ENCODE data around the gene FOXJ3. TPM values are rescaled to one million over a fixed set of nuclear protein-coding genes. Genes with fewer than 3 reads are reported as not detected.

The FOXJ3 gene
- polyA plus RNA-seq, 1 donor from 2014 or later = 22.1 TPM

DNA sequence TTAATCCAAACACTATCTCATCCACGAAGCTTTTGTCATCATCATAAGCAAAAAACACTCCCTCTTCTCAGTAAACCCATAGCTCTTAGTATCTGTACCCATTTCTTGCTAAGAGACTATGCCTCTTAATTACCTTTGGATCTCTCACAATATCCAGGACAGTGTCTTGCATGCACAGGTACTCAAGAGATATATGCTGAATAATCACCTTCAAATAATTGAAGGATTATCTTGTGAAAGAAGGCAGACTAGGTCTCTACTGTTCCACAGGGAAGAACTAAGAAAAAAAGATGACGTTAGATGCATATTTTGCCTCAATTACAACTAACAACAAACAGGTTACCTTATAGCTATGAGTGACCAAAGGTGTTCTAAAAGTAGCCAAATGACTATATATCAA is 11.5 kb downstream of the FOXJ3 start:
- Mint-ChIP-seq H3K4me1 (peaks cover 47 to 64% (median 63%) of the 10 kb centered on the region in 3 donors), H3K4me3 (no peak overlapping the region), H3K9me3 (no peaks in the 10 kb centered on the region), H3K27me3 (no peaks in the 10 kb centered on the region), H3K36me3 (peaks cover 5% of the 10 kb centered on the region), H3K27ac (no peak overlapping the region)

DNA sequence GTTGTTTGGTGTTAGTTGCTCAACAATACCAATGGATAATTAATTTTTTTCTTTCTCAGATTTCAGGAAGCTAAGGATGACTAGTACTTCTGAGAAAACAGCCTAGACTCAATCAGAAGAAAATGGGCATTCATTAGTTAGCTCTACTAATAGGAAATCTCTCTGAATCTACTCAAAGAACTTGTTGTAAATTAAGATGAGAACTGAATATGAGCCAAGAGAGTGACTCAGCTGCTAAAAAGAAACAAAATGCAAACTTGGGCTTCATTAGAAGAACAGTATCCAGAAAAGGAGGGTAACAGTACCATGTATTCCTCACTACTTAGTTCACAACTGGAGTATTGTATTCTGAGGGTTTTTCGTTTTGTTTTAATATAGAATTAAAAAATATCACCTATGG is 12.5 kb downstream of the FOXJ3 start:
- Mint-ChIP-seq H3K4me3 (no peak overlapping the region), H3K4me1 (peaks cover 49 to 67% (median 65%) of the 10 kb centered on the region in 3 donors), H3K27me3 (no peaks in the 10 kb centered on the region), H3K36me3 (peaks cover 5% of the 10 kb centered on the region), H3K27ac (peak overlapping the region in 1 of 3 donors; percentile 31), H3K9me3 (no peaks in the 10 kb centered on the region)

DNA sequence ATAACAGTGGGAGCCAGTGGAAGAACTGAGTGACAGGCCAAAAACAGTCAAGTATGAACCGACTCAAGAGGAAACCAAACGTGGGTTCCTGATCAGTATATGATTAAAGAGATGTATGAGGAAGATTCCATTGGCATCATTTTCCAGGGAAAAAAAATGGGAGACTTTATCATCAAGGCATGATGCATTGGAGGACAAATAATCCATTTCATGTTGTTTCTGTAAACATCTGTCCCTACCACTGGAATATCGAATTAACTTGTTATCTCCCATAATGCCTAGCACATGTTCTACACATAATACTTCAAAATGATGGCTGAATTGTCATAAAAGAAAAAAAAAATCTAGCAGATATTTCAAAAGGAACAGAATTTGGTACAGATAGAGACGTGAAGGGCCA is 13.3 kb downstream of the FOXJ3 start:
- Mint-ChIP-seq H3K4me1 (peaks cover 45 to 67% (median 64%) of the 10 kb centered on the region in 3 donors), H3K9me3 (no peaks in the 10 kb centered on the region), H3K27me3 (no peaks in the 10 kb centered on the region), H3K4me3 (peak overlapping the region in 1 of 4 donors; percentile 1), H3K36me3 (peaks cover 3% of the 10 kb centered on the region), H3K27ac (peak overlapping the region in 1 of 3 donors; percentile 74)

DNA sequence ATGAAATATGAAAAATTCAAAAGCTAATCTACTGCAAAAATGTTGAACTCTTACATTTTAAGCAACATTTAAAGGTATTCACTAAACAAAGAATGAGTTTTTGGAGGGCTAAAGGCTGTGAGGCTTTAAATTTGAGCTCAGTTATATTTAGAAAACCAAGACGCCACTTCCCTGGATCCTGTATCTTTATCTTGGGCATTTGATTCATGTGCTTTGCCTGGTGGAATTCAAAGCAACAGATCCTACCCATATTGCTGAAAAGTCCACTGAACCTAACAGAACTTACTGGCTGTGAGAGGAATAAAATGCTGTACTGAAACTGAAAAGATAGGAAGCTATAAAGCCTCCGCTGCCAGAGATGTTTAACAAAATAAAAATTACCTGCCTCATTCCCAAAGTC is 14.3 kb downstream of the FOXJ3 start:
- no peaks in the 10 kb centered on the region for H3K9me3 Mint-ChIP-seq
- peak overlapping the region in 1 of 3 donors; percentile 67 for H3K27ac Mint-ChIP-seq
- peaks cover 42 to 67% (median 65%) of the 10 kb centered on the region in 3 donors for H3K4me1 Mint-ChIP-seq
- H3K27me3 Mint-ChIP-seq = no peaks in the 10 kb centered on the region
- H3K36me3 Mint-ChIP-seq = peaks cover 3% of the 10 kb centered on the region
- H3K4me3 Mint-ChIP-seq = no peak overlapping the region

DNA sequence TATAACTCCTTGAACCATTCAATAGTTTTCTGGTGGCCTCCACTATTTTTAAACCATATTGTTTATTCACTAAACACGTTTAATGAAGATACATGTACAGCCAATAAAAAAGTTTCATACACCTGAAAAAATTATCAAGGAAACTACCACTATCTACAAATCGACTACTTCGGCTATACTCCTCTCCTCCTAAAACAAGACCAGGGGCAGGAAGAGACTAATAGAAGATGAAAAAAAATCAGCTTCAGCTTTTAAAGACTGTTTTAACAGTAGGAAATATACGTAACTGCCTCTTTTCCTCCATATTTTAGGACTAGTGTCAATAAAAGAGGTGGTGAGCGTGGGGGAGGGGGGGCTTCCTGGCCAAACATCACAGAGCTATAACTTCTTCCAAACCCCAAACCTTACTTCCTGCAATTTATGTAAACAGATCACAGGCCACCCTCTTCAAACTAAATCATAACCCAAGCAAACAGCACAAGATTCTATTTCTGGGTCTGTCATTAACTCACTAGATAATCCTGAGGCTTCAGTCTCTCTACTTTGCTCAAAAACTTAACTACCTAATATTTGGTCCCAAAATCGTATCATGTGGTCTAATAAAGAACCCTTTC is 15.1 kb downstream of the FOXJ3 start:
- Mint-ChIP-seq H3K4me3 (peak overlapping the region in 3 of 4 donors; percentile 23 to 65 (median 44)), H3K4me1 (peaks cover 44 to 72% (median 69%) of the 10 kb centered on the region in 3 donors), H3K9me3 (no peaks in the 10 kb centered on the region), H3K27me3 (no peaks in the 10 kb centered on the region), H3K36me3 (peaks cover 3% of the 10 kb centered on the region), H3K27ac (peak overlapping the region in 2 of 3 donors; percentile 76 to 81)

DNA sequence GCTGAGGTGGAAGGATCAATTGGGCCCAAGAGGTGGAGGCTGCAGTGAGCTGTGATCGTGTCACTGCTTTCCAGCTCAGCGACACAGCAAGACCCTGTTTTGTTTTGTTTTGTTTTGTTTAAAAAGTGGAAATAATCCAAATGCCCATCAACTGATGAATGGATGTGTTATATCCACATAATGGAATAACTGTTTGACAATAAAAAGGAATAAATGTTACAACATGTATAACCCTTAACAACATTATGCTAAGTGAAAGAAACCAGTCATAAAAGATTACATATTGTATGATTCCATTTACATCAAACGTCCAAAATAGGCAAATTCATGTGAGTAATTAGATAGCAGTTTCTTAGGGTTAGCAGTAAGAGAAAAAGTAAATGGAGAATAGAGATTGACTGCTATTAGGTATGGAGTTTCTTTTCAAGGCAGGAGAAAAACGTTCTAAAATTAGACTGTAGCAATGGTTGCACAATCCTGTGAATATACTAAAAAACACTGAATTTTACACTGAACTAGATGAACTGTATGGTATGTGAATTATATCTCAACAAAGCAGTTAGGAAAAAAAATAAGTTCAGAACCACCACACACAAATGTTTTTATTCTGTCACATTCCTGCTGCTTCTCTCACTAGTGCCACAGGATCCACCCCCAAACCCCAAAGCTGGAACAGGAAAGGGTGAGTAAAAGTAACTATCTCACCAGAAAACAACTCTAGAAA is 15.7 kb downstream of the FOXJ3 start:
- no peaks in the 10 kb centered on the region for H3K9me3 Mint-ChIP-seq
- H3K36me3 Mint-ChIP-seq = peaks cover 3% of the 10 kb centered on the region
- H3K27ac Mint-ChIP-seq = peak overlapping the region in 1 of 3 donors; percentile 81
- no peaks in the 10 kb centered on the region for H3K27me3 Mint-ChIP-seq
- H3K4me3 Mint-ChIP-seq = peak overlapping the region in 2 of 4 donors; percentile 23 to 65
- peaks cover 43 to 75% (median 72%) of the 10 kb centered on the region in 3 donors for H3K4me1 Mint-ChIP-seq

DNA sequence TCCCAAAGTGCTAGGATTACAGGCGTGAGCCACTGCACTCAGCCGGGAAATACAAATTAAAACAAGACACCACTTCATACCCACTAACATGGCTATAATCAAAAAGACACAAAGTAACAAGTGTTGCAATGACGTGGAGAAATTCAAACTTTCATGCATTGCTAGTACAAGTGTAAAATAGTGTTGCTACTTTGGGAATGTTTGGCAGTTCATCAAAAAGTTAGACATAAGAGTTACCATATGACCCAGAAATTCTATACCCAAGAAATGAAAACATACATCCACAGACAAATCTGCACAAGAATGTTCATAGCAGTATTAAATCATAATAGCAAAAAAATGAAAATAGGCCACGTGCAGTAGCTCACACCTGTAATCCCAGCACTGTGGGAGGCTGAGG is 16.4 kb downstream of the FOXJ3 start:
- Mint-ChIP-seq H3K27ac (peak overlapping the region in 1 of 3 donors; percentile 0), H3K27me3 (no peaks in the 10 kb centered on the region), H3K36me3 (peaks cover 3% of the 10 kb centered on the region), H3K4me1 (peaks cover 42 to 81% (median 76%) of the 10 kb centered on the region in 3 donors), H3K4me3 (no peak overlapping the region), H3K9me3 (no peaks in the 10 kb centered on the region)

DNA sequence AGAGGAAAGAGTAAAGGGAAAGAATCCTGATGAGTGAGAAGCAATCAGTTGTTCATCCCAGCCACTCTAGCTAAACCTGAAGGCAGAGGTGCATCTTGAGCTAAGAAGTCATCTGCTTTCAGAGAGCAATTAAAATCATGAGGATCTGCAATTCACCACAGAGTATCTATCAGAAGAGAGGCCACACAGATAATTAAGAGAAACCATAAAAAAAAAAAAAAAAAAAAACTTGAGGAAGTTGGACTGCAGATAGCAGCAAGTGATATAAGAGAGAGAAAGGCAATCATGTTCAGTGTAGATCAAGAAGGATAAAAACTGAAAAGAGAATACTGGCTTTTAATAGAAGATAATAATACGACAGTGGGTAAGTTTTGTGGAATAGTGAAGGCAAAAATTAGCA is 17.7 kb downstream of the FOXJ3 start:
- Mint-ChIP-seq H3K4me1 (peaks cover 43 to 75% (median 74%) of the 10 kb centered on the region in 3 donors), H3K9me3 (no peaks in the 10 kb centered on the region), H3K36me3 (peaks cover 2% of the 10 kb centered on the region), H3K4me3 (no peak overlapping the region), H3K27ac (peak overlapping the region in 1 of 3 donors; percentile 9), H3K27me3 (no peaks in the 10 kb centered on the region)

DNA sequence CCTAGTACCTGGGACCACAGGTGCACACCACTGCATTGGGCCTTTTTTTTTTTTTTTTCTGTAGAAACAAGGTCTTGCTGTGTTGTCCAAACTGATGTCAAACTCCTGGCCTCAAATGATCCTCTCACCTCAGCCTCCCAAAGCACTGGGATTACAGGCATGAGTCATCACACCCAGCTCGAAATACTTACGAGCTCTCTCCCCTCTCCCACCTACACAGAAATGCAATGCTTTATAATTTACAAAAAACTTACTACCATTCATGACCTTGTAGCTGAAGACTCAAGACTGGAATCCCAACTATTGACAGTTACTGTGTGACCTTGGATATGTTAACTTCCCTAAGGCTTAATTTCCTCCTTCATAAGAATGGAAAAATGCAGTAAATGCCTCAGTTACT is 18.7 kb downstream of the FOXJ3 start:
- peaks cover 2% of the 10 kb centered on the region for H3K36me3 Mint-ChIP-seq
- H3K4me1 Mint-ChIP-seq = peaks cover 45 to 68% (median 68%) of the 10 kb centered on the region in 3 donors
- H3K9me3 Mint-ChIP-seq = no peaks in the 10 kb centered on the region
- H3K4me3 Mint-ChIP-seq = no peak overlapping the region
- H3K27me3 Mint-ChIP-seq = no peaks in the 10 kb centered on the region
- H3K27ac Mint-ChIP-seq = no peak overlapping the region

DNA sequence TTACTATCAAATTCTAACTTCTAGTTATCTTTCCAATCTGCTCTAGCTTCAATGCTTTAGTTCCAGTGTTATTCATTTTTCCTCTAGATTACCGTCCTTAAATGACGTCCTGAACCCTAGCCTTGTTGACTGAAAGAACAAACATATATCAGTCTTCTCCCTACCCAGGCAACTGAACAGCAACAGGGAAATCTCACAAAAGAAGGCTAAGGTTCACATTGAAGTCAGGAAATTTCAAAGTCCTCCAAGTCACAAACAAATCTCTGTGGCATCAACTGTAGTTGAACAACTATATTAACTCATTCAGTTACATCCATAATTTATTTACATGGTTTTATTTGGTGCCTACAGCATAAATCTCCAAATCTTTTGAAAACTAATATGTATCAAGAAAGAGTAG is 19.5 kb downstream of the FOXJ3 start:
- no peaks in the 10 kb centered on the region for H3K27me3 Mint-ChIP-seq
- peaks cover 48 to 65% (median 64%) of the 10 kb centered on the region in 3 donors for H3K4me1 Mint-ChIP-seq
- no peaks in the 10 kb centered on the region for H3K9me3 Mint-ChIP-seq
- H3K4me3 Mint-ChIP-seq = peak overlapping the region in 1 of 4 donors; percentile 7
- H3K27ac Mint-ChIP-seq = no peak overlapping the region
- H3K36me3 Mint-ChIP-seq = peaks cover 2% of the 10 kb centered on the region

DNA sequence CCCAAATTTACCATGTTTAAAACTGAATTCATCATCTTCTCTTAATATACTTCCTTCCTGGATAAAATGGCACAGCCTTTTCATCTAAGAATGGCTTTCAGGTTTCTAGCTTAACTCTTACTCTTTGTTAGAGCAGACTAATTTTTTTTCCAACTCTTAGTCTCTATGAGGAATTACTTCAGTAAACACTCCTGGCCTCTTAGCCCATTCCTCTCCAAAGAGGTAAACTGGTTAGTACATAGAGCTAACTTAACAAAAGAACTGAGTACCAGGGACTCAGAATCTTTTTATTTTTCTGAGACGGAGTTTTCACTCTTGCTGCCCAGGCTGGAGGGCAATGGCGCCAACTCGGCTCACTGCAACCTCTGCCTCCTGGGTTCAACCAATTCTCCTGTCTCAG is 21.1 kb downstream of the FOXJ3 start:
- Mint-ChIP-seq H3K27ac (no peak overlapping the region), H3K27me3 (no peaks in the 10 kb centered on the region), H3K4me1 (peaks cover 35 to 55% (median 50%) of the 10 kb centered on the region in 3 donors), H3K9me3 (no peaks in the 10 kb centered on the region), H3K36me3 (peaks cover 7% of the 10 kb centered on the region), H3K4me3 (no peak overlapping the region)

DNA sequence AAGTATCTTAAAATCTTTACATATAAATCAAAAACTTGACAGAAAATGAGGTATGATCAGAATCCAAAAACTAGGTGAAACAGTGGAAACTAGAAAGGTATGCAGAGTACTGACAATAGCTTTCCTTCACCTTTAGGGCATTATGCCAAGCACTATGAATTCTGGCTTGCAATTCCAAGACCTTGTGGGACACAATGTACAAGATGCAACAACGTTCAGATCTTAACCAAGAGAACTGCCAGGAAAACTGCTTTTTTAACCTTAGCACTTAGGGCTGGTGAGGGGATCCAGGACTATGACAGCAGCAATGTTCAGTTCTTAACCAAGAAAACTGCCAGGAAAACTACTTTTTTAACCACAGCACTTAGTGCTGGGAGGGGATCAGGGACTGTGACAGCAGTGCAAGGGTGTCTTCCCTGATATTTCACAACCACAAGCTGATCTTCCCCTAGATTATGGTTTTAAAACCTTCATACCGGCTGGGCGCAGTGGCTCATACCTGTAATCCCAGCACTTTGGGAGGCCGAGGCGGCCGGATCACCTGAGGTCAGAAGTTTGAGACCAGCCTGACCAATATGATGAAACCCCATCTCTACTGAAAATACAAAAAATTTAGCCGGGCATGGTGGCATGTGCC is 22.3 kb downstream of the FOXJ3 start:
- Mint-ChIP-seq H3K27ac (no peak overlapping the region), H3K4me1 (peaks cover 32 to 50% (median 44%) of the 10 kb centered on the region in 3 donors)

DNA sequence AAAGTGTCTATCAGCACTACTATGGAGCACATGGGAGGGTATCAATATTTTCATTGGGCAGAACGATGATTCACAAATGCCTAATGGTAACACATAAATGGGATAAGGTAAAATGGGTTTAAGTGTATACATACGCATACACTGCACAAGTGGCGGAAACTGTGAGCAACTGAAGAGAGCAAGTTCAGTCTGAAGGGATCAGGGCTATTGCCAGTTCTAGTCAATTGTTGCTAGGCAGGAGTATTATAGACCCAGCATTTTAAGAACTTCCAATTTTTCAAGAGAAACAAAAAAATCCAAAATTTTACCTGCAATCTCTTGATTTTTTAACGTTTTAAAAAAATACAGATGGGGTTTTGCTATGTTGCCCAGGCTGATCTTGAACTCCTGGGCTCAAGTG is 23.1 kb downstream of the FOXJ3 start:
- Mint-ChIP-seq H3K27ac (no peak overlapping the region), H3K4me3 (no peak overlapping the region), H3K4me1 (peaks cover 28 to 44% (median 36%) of the 10 kb centered on the region in 3 donors), H3K9me3 (no peaks in the 10 kb centered on the region), H3K36me3 (peaks cover 12% of the 10 kb centered on the region), H3K27me3 (no peaks in the 10 kb centered on the region)

More for the DNA sequence above, 22.3 kb downstream of the FOXJ3 start:
- Mint-ChIP-seq H3K36me3 (peaks cover 12% of the 10 kb centered on the region), H3K27me3 (no peaks in the 10 kb centered on the region), H3K4me3 (no peak overlapping the region), H3K9me3 (no peaks in the 10 kb centered on the region)

DNA sequence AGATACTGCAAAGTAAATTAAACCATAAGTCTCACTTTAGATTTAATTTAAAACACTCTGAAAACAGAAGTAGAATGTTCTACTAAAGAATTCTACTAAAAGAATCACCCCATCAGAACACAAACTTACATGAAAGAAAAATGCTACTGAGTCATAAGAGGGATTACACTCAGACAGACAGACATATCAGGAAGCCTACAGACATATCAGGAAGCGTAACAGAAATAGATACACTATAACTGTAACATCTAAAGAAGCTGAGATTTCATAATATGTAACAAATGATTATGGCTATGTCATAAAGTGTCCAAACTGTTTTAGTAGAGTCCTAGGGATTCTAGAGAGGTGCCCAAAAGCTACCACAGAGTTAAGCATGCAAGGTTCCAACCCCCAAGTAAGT is 23.9 kb downstream of the FOXJ3 start:
- H3K9me3 Mint-ChIP-seq = no peaks in the 10 kb centered on the region
- H3K36me3 Mint-ChIP-seq = peaks cover 14% of the 10 kb centered on the region
- no peak overlapping the region for H3K4me3 Mint-ChIP-seq
- H3K4me1 Mint-ChIP-seq = peaks cover 28 to 38% (median 32%) of the 10 kb centered on the region in 3 donors
- no peaks in the 10 kb centered on the region for H3K27me3 Mint-ChIP-seq
- H3K27ac Mint-ChIP-seq = no peak overlapping the region

DNA sequence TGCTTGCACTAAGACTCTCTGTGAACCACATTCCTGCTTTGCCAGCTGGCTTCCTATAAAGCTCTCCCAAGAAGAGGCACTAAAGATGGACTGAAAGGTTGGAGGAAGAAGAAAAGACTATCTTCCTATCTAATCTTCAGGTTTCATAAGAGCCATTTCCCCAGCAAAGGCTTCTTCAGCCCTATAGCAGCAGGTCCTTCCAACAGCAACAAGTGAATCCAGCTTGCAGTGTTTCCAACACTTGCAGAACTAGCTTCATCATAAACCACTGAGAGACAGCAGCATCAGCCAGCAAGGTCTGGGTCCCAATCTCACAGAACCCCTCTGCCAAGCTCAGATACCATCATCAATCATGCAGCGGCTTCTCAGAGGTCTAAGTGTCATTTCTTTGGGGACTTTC is 28.1 kb downstream of the FOXJ3 start:
- H3K27me3 Mint-ChIP-seq = no peaks in the 10 kb centered on the region
- peaks cover 1 to 2% (median 2%) of the 10 kb centered on the region in 3 donors for H3K9me3 Mint-ChIP-seq
- H3K36me3 Mint-ChIP-seq = peaks cover 33% of the 10 kb centered on the region
- H3K27ac Mint-ChIP-seq = no peak overlapping the region
- no peak overlapping the region for H3K4me3 Mint-ChIP-seq
- H3K4me1 Mint-ChIP-seq = peaks cover 10 to 18% (median 11%) of the 10 kb centered on the region in 3 donors
